Testis (tissue), 2 donors: ENCODE data around the gene KIF7.

Experiments used
- CTCF ChIP-seq, 3 experiments: fragments of 450-650 bp in 2 of 3; fragments of 200-600 bp in 1 of 3; sonication (generic) in 1 of 3; IDR thresholded peaks; one replicate each; pipeline ENCODE4 v1.5.1; 2016 to 2019; ENCODE audit warnings: antibody characterized with exemption in 3 of 3, mild to moderate bottlenecking in 2 of 3, moderate library complexity in 1 of 3
- POLR2A ChIP-seq: fragments of 450-650 bp; IDR thresholded peaks from one replicate; pipeline ENCODE4 v1.6.1; 2017; ENCODE audit warnings: antibody characterized with exemption, mild to moderate bottlenecking, moderate library complexity

DNA sequence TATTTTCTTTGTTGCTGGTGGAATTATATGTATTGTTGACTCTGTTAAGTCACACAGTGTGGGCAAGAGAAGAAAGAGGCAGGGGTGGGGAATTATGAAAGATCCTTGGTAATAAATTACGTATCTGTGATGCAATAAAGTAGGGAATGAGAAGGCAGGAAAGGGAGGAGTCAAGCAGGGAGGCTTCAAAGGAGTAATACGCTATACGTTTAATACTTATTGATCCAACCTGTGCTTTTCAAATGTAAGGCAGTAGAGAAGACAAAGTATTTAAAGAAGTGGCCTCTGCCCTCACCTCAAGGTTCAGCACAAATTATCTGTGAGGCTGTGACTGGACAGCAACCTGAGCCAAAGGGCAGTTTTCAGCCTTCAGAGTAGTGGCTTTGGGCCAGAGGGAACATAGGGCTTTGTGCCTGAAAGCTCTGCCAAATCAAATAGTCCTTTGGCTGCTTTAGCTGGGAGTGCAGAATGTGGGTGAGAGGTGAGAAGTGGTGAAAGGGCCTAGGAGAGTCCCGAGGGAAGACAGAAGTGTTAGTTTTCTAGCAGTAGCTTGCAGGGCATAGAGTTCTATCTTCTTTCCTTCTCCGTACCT lies 25.1 kb upstream of the KIF7 start:
- TF ChIP-seq CTCF (IDR thresholded peaks at IDR 0.05) (no peak), POLR2A (no peak)
